H1 (cell line): ENCODE measurements around the gene FRA10AC1. TPM values are rescaled to one million over a fixed set of nuclear protein-coding genes. Genes with fewer than 3 reads are reported as not detected.

ENCODE experiments used
- CTCF ChIA-PET: fragments of 300-600 bp; sonication (Branson Sonifier 250); formaldehyde crosslinking; loops from one replicate; lab custom pipeline; 2021; ENCODE audit not compliant: partially characterized antibody; lab: Charles Lee
- POLR2A ChIA-PET: fragments of 300-600 bp; sonication (Branson Sonifier 250); formaldehyde crosslinking; loops from one replicate; lab custom pipeline; 2021; ENCODE audit warnings: inconsistent platforms; ENCODE audit not compliant: partially characterized antibody; lab: Charles Lee
- DNase-seq, 2 experiments: peaks; one replicate each; pipeline versions ENCODE4 v3.0.0 to v3.0.0-alpha.2; 2010 to 2022; ENCODE audit warnings: low spot score in 2 of 2, low read depth in 1 of 2, mixed read lengths in 1 of 2
- FAIRE-seq: peaks from 2 replicates; lab custom pipeline; 2011; peaks lifted over from hg19 to GRCh38; lab: Jason Lieb, UNC
- H2AFZ ChIP-seq: 2 replicates; pipeline ENCODE4 v1.8.1; 2012; ENCODE audit warnings: low read length, inconsistent platforms
- H2AK5ac ChIP-seq: 2 replicates; pipeline ENCODE4 v1.6.1; 2013; ENCODE audit warnings: low read depth, low read length
- H2BK120ac ChIP-seq: replicated peaks from 2 replicates; pipeline ENCODE3; 2013; ENCODE audit warnings: low read depth, low read length, inconsistent platforms
- H2BK12ac ChIP-seq: 2 replicates; pipeline ENCODE4 v1.6.1; 2013; ENCODE audit warnings: low read depth, low read length
- H2BK15ac ChIP-seq: 2 replicates; pipeline ENCODE4 v1.6.1; 2013; ENCODE audit warnings: low read length
- H2BK20ac ChIP-seq: 2 replicates; pipeline ENCODE4 v1.6.1; 2013; ENCODE audit warnings: low read length
- H2BK5ac ChIP-seq: 2 replicates; pipeline ENCODE4 v1.6.1; 2013; ENCODE audit warnings: low read depth, low read length
- H3K14ac ChIP-seq: 2 replicates; pipeline ENCODE4 v1.6.1; 2013; ENCODE audit warnings: inconsistent platforms; ENCODE audit not compliant: insufficient read length
- H3K18ac ChIP-seq: 2 replicates; pipeline ENCODE4 v1.6.1; 2013; ENCODE audit warnings: low read length; ENCODE audit errors: extremely low read depth
- H3K23ac ChIP-seq: 2 replicates; pipeline ENCODE4 v1.6.1; 2013; ENCODE audit warnings: inconsistent platforms; ENCODE audit not compliant: insufficient read length
- H3K23me2 ChIP-seq: 2 replicates; pipeline ENCODE4 v1.6.1; 2013; ENCODE audit warnings: low read depth, low read length
- H3K27ac ChIP-seq: 2 replicates; pipeline ENCODE4 v1.6.1; 2011; ENCODE audit warnings: low read depth, low read length, inconsistent platforms
- H3K27me3 ChIP-seq, 4 experiments: replicated peaks in 1 of 4; 1 replicate in 1 of 4; 2 replicates in 3 of 4; pipeline versions ENCODE4 v1.6.1 to v1.8.1; 2011 to 2013; ENCODE audit warnings: low read length in 3 of 4, mild to moderate bottlenecking in 3 of 4, inconsistent platforms in 2 of 4, mixed read lengths in 2 of 4, moderate library complexity in 1 of 4; ENCODE audit not compliant: control insufficient read depth in 3 of 4, insufficient read depth in 3 of 4; ENCODE audit errors: extremely low read depth in 1 of 4
- H3K36me3 ChIP-seq, 4 experiments: 2 replicates each; pipeline versions ENCODE4 v1.6.1 to v1.8.1; 2011 to 2013; ENCODE audit warnings: mild to moderate bottlenecking in 4 of 4, low read length in 3 of 4, moderate library complexity in 2 of 4, control low read depth in 1 of 4, inconsistent platforms in 1 of 4; ENCODE audit not compliant: insufficient read depth in 4 of 4, control insufficient read depth in 2 of 4
- H3K4ac ChIP-seq: replicated peaks from 2 replicates; pipeline ENCODE3; 2013; ENCODE audit warnings: low read length, low read depth, mixed read lengths, inconsistent platforms; ENCODE audit not compliant: insufficient read length
- H3K4me1 ChIP-seq, 4 experiments: replicated peaks in 1 of 4; 1 replicate in 1 of 4; 2 replicates in 3 of 4; pipeline versions ENCODE4 v1.6.1 to v1.8.1; 2011 to 2013; ENCODE audit warnings: low read length in 3 of 4, inconsistent platforms in 2 of 4, mixed read lengths in 1 of 4; ENCODE audit not compliant: insufficient read depth in 4 of 4, control insufficient read depth in 3 of 4
- H3K4me2 ChIP-seq, 2 experiments: 2 replicates each; pipeline versions ENCODE4 v1.6.1 to v1.8.1; 2011 to 2013; ENCODE audit warnings: low read depth in 2 of 2, low read length in 2 of 2, control low read depth in 1 of 2, inconsistent platforms in 1 of 2, mild to moderate bottlenecking in 1 of 2; ENCODE audit not compliant: insufficient read depth in 1 of 2
- H3K4me3 ChIP-seq, 4 experiments: fragments of 200-600, 300-600 bp in 1 of 4; sonication (generic), shearing (Covaris generic), sonication (Bioruptor Twin) in 1 of 4; 2 replicates each; pipeline versions ENCODE4 v1.5.1 to v1.8.1; 2011 to 2016; ENCODE audit warnings: low read length in 4 of 4, low read depth in 3 of 4, control low read depth in 2 of 4, inconsistent platforms in 2 of 4, mild to moderate bottlenecking in 2 of 4, mixed read lengths in 1 of 4, moderate library complexity in 1 of 4; ENCODE audit not compliant: insufficient read depth in 2 of 4; ENCODE audit errors: extremely low read depth in 1 of 4
- H3K56ac ChIP-seq: replicated peaks from 2 replicates; pipeline ENCODE3; 2013; ENCODE audit warnings: low read depth, mild to moderate bottlenecking, mixed read lengths, low read length, inconsistent platforms; ENCODE audit not compliant: insufficient read length
- H3K79me1 ChIP-seq: 2 replicates; pipeline ENCODE4 v1.6.1; 2013; ENCODE audit warnings: low read depth, low read length, control low read depth
- H3K79me2 ChIP-seq, 2 experiments: 2 replicates each; pipeline versions ENCODE4 v1.6.1 to v1.8.1; 2012 to 2013; ENCODE audit warnings: low read length in 2 of 2, mild to moderate bottlenecking in 2 of 2, inconsistent platforms in 1 of 2; ENCODE audit not compliant: insufficient read depth in 2 of 2, control insufficient read depth in 1 of 2
- H3K9ac ChIP-seq, 4 experiments: replicated peaks in 1 of 4; 1 replicate in 1 of 4; 2 replicates in 3 of 4; pipeline versions ENCODE4 v1.6.1 to v1.8.1; 2011 to 2013; ENCODE audit warnings: low read depth in 3 of 4, low read length in 3 of 4, control low read depth in 2 of 4, mild to moderate bottlenecking in 2 of 4, moderate library complexity in 2 of 4, inconsistent platforms in 1 of 4; ENCODE audit errors: extremely low read depth in 1 of 4
- H3K9me3 ChIP-seq, 2 experiments: 2 replicates each; pipeline versions ENCODE4 v1.6.1 to v1.8.1; 2012 to 2013; ENCODE audit warnings: mild to moderate bottlenecking in 2 of 2, moderate library complexity in 2 of 2, control low read depth in 1 of 2, inconsistent platforms in 1 of 2, low read depth in 1 of 2, low read length in 1 of 2, mixed read lengths in 1 of 2; ENCODE audit not compliant: insufficient read depth in 2 of 2
- H4K20me1 ChIP-seq, 2 experiments: replicated peaks in 1 of 2; 2 replicates each; pipeline versions ENCODE3 to v1.8.1; 2011 to 2013; ENCODE audit warnings: inconsistent platforms in 2 of 2, low read length in 2 of 2, mild to moderate bottlenecking in 1 of 2; ENCODE audit not compliant: insufficient read depth in 2 of 2, control insufficient read depth in 1 of 2
- H4K5ac ChIP-seq: 2 replicates; pipeline ENCODE4 v1.6.1; 2013; ENCODE audit warnings: low read length, low read depth, mixed read lengths, inconsistent platforms; ENCODE audit not compliant: insufficient read length
- H4K8ac ChIP-seq: 2 replicates; pipeline ENCODE4 v1.8.0; 2013; ENCODE audit warnings: mild to moderate bottlenecking, moderate library complexity, low read length, inconsistent platforms; ENCODE audit not compliant: insufficient read depth; ENCODE audit errors: extremely low read depth
- H4K91ac ChIP-seq: replicated peaks from 2 replicates; pipeline ENCODE3; 2013; ENCODE audit warnings: low read length, mixed read lengths, inconsistent platforms; ENCODE audit not compliant: insufficient read length
- BCL11A ChIP-seq, 2 experiments: IDR thresholded peaks; one replicate each; pipeline ENCODE4 v1.6.1; 2011; ENCODE audit warnings: low read depth in 2 of 2, low read length in 2 of 2, mild to moderate bottlenecking in 2 of 2
- GTF2F1 ChIP-seq: IDR thresholded peaks from 2 replicates; pipeline ENCODE4 v1.6.1; 2012; ENCODE audit warnings: low read depth, low read length, improper control_type of control experiment, borderline replicate concordance
- KDM5A ChIP-seq: fragments of 200-600 bp; IDR thresholded peaks from 2 replicates; pipeline ENCODE4 v1.7.1; 2012; ENCODE audit warnings: mild to moderate bottlenecking, low read length, inconsistent platforms, mixed read lengths
- RAD21 ChIP-seq, 2 experiments: IDR thresholded peaks in 1 of 2; conservative IDR thresholded peaks in 1 of 2; 2 replicates each; pipeline ENCODE4 v1.6.1; 2011; ENCODE audit warnings: low read depth in 2 of 2, low read length in 2 of 2, improper control_type of control experiment in 1 of 2, inconsistent platforms in 1 of 2, mild to moderate bottlenecking in 1 of 2, moderate library complexity in 1 of 2
- RNF2 ChIP-seq: fragments of 200-900, 300-1000 bp; sonication (generic); IDR thresholded peaks from 2 replicates; pipeline ENCODE4 v1.7.1; 2016; ENCODE audit warnings: borderline replicate concordance, low read depth, mild to moderate bottlenecking, antibody characterized with exemption, low read length; ENCODE audit not compliant: poor library complexity, severe bottlenecking; ENCODE audit errors: missing control alignments
- SAP30 ChIP-seq: fragments of 300-600 bp; sonication (generic); IDR thresholded peaks from 2 replicates; pipeline ENCODE4 v1.7.1; 2012; ENCODE audit warnings: low read length, moderate library complexity, mild to moderate bottlenecking, inconsistent platforms; ENCODE audit not compliant: insufficient read depth, insufficient replicate concordance
- SP2 ChIP-seq: IDR thresholded peaks from 2 replicates; pipeline ENCODE4 v1.6.1; 2012; ENCODE audit warnings: mild to moderate bottlenecking, low read length, inconsistent platforms
- TAF7 ChIP-seq: optimal IDR thresholded peaks from 2 replicates; pipeline ENCODE3; 2011; ENCODE audit warnings: low read depth, mild to moderate bottlenecking, inconsistent platforms, low read length, moderate library complexity, borderline replicate concordance
- TCF12 ChIP-seq: IDR thresholded peaks from 2 replicates; pipeline ENCODE4 v1.6.1; 2011; ENCODE audit warnings: low read depth, mild to moderate bottlenecking, low read length
- polyA plus RNA-seq, 7 experiments: library from polyadenylated mRNA; depleted of rRNA in 3 of 7; stranded (reverse) in 5 of 7; unstranded in 2 of 7; fragments of >200 nt in 5 of 7; fragments of 200-250 nt in 2 of 7; gene quantifications; 1 replicate in 5 of 7; 2 replicates in 1 of 7; 4 replicates in 1 of 7; pipeline versions ENCODE4 v1.2.1 to v1.2.3, GENCODE V29; 2011 to 2013; ENCODE audit warnings: missing spikeins in 2 of 7, mixed read lengths in 2 of 7
- total RNA-seq: library from RNA; stranded (reverse); fragmentation: NEBNext Ultra II Directional; extraction: Animal tissue kit (Norgen Biotek cat#: 25700); gene quantifications from 2 replicates; pipeline ENCODE4 v1.2.1, GENCODE V29; 2021
- TF ChIP-seq, protein P1 (sequence below): IDR thresholded peaks from 2 replicates; pipeline ENCODE4 v1.6.1; 2012; ENCODE audit warnings: low read length, inconsistent platforms
- TF ChIP-seq, protein P2 (sequence below): IDR thresholded peaks from 2 replicates; pipeline ENCODE4 v1.6.1; 2012; ENCODE audit warnings: inconsistent platforms

FRA10AC1 gene
- total and polyA plus RNA-seq, 2 of the 8 experiments (the other 6 are each of a cell fraction or from before 2014, with no cell fraction given) = 4.4 to 13.5 TPM

- Histone ChIP-seq H2BK12ac (no peak overlapping the region), H2BK5ac (no peak overlapping the region), H3K56ac (no peak overlapping the region), H3K18ac (no peak overlapping the region), H3K23ac (no peak overlapping the region), H2BK15ac (no peak overlapping the region), H3K14ac (no peak overlapping the region), H3K4me1 (no peaks in the 10 kb centered on the region), H3K27me3 (no peaks in the 10 kb centered on the region), H2AK5ac (no peak overlapping the region), H2BK20ac (no peak overlapping the region), H3K79me2 (no peaks in the 10 kb centered on the region), H3K9me3 (no peaks in the 10 kb centered on the region), H3K4ac (no peak overlapping the region), H4K91ac (no peak overlapping the region), H3K79me1 (no peaks in the 10 kb centered on the region), H3K4me2 (no peak overlapping the region), H4K8ac (no peak overlapping the region), H4K5ac (no peak overlapping the region), H3K27ac (no peak overlapping the region), H2BK120ac (no peak overlapping the region), H3K4me3 (no peak overlapping the region), H3K36me3 (no peaks in the 10 kb centered on the region), H2AFZ (no peak overlapping the region), H4K20me1 (no peaks in the 10 kb centered on the region), H3K9ac (no peak overlapping the region), H3K23me2 (peaks cover 5% of the 10 kb centered on the region; the same call in 1 of the 2 replicates)
- CTCF ChIA-PET = interaction anchor here (0.9 to 4.2 kb wide), 5 partner anchors 10 to 124 kb away, joined by 3 to 27 read pairs (median 3); no protein-coding TSS in a partner anchor
- DNase-seq (no peak), FAIRE-seq (no peak)
- POLR2A ChIA-PET = no interaction called here
- TF ChIP-seq RAD21 (IDR thresholded peaks at IDR 0.05 in 1 of 2, conservative IDR thresholded peaks at IDR 0.05 in 1 of 2; ENCODE audit: low read depth in 2 of 2, low read length in 2 of 2) (no peak), SAP30 (no peak), TAF7 (no peak), RNF2 (no peak), GTF2F1 (no peak), TCF12 (no peak), SP2 (no peak), BCL11A (IDR thresholded peaks at IDR 0.05; ENCODE audit: low read depth in 2 of 2, low read length in 2 of 2) (no peak), KDM5A (no peak)
- TF ChIP-seq, protein P1, sequence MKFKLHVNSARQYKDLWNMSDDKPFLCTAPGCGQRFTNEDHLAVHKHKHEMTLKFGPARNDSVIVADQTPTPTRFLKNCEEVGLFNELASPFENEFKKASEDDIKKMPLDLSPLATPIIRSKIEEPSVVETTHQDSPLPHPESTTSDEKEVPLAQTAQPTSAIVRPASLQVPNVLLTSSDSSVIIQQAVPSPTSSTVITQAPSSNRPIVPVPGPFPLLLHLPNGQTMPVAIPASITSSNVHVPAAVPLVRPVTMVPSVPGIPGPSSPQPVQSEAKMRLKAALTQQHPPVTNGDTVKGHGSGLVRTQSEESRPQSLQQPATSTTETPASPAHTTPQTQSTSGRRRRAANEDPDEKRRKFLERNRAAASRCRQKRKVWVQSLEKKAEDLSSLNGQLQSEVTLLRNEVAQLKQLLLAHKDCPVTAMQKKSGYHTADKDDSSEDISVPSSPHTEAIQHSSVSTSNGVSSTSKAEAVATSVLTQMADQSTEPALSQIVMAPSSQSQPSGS = no peak
- TF ChIP-seq, protein P2, sequence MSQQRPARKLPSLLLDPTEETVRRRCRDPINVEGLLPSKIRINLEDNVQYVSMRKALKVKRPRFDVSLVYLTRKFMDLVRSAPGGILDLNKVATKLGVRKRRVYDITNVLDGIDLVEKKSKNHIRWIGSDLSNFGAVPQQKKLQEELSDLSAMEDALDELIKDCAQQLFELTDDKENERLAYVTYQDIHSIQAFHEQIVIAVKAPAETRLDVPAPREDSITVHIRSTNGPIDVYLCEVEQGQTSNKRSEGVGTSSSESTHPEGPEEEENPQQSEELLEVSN = no peak
Observed at GRCh38 chr10:93707623-93708022, 5.2 kb upstream of the FRA10AC1 start.
